SHP77 treated with DMSO at 0.1 percent for 48 hours (cell line): ENCODE measurements around the gene ST3GAL3.

Experiments used
- DNase-seq: peaks from one replicate; lab custom pipeline; 2025; lab: John Stamatoyannopoulos, UW

Gene ST3GAL3

DNA sequence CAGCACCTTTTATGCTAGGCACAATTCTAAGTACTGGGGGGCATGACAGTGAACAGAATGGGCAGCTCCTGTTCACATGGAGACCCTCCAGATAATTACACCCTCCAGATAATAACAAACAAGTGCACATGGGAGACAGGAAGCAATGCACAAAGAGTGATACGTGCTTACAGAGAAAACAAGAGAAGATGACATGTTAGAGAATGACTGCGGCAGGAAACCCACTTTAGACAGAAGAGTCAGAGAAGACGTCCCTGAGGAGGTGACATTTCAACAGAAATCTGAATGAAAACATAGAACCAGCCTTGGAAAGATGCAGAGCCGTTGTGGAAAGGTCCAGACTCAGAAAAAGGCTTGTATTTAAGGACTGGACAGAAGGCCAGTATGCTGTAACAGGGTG is 171.5 kb downstream of the ST3GAL3 start:
- DNase-seq = no peak

DNA sequence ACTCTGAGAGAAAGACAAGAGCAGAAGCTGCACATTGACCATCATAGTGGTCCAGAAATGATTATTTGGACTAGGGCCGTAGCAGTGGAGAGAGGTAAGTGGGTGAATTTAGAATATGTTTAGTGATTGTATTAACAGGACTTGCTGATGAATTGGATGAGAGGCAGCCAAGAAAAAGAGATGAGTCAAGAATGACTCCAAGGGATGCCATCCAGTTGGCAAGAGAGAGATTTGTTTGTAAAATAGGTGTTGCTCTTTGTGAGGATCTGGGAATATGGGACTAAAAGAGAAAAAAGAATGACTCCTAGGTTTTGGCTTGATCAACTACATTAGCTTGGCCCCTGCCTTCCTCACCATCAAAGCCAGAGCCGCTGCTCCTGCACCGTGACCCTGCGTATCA is 172.1 kb downstream of the ST3GAL3 start:
- DNase-seq = no peak

DNA sequence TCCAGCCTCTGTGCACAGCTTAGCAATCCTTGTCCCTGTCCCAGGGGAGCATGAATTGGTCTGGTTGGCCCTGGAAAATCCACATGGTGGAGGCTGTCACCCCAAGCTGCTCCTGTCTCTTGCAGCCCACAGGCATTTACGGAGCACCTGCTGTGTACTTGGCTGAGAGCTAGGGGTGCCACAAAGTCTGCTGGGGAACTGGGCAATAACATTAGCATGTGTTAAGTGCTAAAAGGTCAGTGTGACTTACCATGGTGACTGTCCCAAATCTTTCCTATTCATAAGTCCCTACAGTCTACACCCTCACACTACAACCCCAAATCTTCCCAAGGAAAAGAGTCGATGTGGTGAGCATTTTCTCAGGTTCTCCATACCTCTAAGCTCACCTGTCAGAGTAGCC is 172.7 kb downstream of the ST3GAL3 start:
- DNase-seq = no peak

DNA sequence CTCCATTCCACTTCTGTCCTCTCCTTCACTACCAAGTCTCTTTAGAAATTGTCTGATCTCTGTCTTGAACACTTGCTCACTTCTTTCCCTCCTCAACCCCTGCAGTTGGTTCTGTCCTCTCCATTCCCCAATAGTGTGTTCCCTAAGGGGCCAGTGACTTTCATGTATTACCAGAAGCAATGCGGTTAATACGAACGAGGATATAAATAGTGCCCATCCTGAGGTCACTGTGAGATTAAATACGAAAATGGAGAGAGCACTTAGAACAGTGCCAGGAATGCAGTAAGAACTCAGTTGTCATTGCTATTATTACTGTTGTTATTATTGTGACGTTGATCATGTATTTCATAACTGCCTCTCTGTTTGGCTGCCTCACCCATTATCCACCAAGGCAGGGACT is 173.3 kb downstream of the ST3GAL3 start:
- DNase-seq = no peak

DNA sequence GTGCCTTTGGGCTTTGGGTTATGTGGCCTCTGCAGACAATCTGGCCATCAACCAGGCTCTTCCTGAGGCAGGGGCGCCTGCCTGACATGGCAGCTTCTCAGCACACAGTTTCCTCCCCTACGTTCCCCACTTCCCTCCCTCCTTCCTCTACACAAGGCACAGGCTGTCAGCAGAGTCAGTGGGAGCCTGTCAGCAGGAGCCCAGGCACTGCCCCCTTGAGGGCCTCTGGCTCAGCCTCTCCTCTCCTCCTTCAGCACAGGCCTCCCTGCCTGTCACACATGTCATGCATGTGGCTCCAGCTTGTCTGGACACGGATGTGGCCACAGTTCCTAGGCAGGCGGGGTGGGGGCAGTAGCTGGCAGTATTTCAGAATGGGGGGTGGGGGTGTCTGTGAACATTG is 174.1 kb downstream of the ST3GAL3 start:
- DNase-seq = no peak

DNA sequence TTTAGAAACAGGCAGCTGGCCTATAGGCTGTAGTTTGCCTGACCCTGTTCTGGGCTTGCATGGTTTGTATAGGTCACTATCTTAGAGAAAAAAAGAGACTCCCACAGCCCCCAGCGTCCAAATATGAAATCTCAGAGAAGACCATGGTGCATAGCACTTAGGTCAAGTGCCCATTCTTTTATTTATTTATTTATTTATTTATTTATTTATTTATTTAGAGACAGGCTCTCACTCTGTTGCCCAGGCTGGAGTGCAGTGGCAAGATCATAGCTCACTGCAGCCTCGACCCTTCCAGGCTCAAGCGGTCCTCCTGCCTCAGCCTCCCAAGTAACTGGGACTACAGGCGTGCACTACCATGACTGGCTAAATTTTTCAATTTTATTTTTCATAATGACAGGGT is 175.4 kb downstream of the ST3GAL3 start:
- no peak for DNase-seq

DNA sequence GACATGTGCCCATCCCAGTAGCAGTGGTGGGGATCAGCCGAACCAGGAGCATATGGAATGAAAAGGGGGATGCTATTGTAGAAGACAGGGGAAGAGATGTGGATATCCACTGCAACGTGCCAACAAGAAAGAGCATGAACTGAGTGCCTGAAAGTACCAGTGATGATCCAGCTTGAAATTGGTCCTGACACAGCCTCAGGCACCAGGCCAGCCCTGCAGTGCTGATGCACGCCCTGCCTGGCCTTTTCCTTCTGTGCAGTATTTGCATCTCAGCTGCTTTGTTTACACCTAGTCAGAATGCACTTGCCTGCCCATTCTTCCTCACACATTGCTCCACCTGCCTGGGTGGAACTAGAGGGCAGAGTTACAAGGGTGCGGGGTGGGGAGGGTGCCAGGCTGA is 176.0 kb downstream of the ST3GAL3 start:
- no peak for DNase-seq

DNA sequence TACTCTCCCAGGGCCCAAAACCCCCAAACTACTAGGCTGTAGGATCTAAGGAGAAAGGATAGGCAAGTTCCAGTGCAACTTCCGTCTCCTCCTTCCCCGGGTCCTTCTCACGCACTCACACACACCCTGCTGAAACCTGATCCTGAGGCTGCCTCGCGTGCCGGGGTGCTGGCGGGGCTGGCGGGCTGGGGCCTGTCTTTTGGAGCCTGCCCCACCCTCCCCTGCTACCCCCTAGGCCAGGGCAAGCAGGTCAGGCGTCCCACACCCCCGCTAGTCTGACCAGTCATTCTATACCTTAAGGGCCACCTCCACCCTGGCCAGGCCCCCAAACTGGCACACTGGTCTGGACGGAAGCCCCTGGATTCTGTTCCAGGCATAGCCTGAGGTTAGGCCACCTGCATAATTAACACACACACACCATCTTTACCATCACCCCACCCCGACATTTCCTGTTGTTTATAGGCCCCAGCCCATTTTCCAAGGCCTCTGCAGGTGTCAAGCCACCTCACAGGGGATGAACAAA is 178.0 kb downstream of the ST3GAL3 start:
- no peak for DNase-seq

DNA sequence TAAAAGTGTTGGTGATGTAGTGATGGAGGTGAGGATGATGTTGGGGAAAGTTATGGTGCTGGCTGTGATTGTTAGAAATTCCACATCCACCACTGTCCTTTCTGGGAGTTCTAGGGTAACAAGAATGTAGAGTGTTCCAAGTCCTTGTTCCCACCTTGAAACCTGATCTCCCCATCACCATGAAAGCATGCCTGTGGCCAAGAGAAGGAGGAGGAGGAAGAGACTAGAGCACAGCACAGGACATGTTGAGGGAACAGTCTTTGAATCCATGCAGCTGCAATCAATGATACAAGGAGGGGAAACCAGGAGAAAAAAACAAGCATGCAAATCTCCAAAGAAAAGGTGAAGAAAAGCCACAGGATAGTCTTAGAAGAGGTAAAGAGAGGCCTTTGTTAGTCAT is 180.4 kb downstream of the ST3GAL3 start:
- no peak for DNase-seq

DNA sequence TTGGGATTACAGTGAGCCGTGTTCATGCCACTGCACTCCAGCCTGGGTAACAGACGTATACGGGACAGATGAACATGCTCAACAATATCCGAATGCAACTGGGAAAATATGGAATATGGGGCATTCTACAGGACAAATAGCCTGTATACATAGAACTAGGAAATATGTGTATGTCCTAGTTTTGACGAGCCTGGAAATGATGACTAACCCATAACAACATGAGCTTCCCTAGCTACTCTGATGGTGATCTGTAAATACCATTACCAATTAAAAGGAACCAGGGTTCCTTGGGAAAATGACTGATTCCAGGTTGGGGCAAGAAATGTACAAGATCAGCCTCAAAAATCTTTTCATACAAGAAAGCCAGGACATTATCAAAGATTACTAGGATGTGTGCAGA is 183.5 kb downstream of the ST3GAL3 start:
- no peak for DNase-seq

DNA sequence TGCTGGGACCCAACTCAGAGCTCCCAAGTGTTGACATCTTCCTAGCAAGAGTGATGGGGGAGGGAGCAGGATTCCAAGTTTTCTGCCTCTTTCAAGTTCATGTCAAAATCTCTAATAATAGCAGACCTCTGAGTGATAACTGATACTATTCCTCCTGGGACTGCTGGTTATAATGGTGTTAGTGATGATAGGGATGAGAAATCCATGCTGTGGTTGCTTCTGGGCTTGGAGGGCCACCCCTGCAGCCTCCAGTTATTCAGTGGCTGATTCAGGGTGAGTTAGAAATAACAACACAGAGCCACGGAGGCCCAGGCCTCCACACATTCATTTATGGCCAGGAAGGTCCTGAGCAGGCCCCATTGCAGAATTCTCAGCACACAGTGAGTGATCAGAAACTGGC is 185.7 kb downstream of the ST3GAL3 start:
- DNase-seq = no peak

DNA sequence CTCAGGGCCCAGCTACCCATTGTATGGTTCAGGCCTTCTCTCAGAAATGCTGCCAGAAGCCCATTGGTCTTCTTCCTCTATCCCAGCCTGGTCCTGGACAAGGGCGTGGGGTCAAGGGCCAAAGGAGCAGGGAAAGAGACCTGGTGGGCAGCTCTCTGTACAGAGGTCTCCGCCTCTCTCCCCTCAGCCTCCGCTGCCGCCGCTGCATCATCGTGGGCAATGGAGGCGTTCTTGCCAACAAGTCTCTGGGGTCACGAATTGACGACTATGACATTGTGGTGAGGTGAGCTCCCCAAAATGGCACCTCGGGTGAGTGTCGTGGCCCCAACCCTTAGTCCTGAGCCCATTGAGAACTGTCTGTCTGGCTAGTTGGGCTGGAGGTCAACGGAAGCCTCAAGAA is 191.6 kb downstream of the ST3GAL3 start:
- no peak for DNase-seq

DNA sequence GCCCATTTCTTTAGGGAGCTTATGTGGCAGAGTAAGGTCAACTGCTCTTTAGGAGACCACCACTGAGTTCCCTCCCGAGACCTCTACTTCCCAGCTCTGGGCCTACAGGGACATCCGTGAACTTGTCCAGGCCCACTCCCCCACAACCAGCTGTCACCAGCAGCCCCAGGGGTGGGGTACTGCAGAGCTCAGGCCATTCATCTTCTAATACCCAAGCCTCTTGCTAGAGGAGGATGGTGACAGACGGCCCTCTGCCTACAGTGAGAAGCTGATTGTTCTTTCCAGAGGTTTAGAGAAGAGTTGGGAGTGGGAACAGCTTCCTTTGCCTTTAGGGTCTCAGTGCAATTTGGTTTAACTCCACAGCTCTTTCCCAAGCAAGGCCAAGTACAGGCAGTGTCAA is 193.1 kb downstream of the ST3GAL3 start:
- DNase-seq = no peak

DNA sequence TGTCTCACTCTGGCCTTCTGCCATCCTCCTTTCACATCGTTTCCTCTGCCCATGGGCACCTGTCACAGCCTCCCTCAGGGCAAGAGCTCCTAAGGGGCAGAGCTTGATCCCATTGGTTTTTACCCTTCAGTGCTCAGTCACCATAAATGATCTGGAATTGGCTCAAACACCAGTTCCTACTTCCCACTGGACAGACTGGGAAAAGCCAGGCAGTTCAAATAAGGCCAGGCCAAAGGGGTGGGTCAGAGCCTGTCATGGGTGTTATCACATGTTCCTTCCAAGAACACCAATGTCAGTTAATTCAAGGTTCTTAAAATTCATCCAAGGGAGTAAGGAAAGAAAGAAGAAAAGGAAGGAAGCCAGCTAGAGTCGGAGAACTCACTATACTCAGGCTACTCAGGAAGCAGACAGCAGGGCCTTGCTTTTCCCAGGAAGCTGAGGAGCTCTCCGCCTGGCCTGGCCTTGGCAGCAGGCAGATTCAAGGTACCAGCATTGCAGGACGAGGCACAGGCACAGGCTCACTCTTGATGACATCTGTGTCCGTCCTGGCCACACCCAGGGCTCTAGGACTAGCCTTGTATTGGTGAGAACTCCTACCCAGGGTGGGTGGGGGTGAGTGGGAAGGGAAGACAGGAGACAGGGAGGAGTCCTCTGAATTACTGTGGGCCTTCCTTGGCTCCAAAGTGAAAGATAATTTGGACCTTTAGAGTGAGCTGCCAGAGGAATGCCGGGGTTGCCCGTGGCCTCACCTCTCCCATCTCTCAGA is 194.0 kb downstream of the ST3GAL3 start:
- no peak for DNase-seq

DNA sequence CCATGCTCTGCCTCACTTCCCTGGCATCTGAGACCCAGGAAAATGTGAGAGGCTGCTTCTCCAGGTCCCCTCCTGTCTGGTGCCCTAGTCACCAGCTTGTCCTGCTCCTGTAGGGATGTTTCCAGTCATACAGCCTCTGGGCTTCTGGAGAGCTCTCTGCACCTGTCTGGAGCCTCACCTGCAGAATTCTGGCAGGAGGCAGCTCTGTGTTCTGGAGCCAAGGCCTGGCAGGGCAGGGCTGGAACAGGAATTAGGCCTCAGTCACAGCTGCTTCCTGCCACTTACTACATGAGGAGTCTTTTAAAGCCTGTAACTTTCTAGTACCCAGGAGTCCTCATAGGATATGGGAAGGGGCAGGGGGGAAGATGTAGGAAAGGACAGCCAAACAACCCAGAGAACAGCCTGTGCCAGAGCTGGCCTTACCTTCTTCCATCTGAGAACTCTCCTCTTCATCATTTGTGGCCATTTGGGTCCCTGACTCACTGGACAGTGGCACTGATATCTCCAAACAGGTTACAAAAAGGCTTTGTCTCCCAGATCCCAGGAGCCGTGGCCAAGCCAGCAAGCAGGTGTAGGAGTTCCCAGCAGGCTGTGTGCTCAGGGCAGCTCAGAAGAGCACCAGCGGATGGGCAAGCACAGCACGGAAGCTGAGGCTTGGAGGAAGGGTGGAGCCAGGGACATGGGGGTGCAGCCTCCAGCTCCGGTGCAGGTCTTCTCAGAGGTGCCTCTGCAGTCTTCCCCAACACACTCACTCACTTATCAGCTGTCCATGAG is 194.9 kb downstream of the ST3GAL3 start:
- DNase-seq = no peak

DNA sequence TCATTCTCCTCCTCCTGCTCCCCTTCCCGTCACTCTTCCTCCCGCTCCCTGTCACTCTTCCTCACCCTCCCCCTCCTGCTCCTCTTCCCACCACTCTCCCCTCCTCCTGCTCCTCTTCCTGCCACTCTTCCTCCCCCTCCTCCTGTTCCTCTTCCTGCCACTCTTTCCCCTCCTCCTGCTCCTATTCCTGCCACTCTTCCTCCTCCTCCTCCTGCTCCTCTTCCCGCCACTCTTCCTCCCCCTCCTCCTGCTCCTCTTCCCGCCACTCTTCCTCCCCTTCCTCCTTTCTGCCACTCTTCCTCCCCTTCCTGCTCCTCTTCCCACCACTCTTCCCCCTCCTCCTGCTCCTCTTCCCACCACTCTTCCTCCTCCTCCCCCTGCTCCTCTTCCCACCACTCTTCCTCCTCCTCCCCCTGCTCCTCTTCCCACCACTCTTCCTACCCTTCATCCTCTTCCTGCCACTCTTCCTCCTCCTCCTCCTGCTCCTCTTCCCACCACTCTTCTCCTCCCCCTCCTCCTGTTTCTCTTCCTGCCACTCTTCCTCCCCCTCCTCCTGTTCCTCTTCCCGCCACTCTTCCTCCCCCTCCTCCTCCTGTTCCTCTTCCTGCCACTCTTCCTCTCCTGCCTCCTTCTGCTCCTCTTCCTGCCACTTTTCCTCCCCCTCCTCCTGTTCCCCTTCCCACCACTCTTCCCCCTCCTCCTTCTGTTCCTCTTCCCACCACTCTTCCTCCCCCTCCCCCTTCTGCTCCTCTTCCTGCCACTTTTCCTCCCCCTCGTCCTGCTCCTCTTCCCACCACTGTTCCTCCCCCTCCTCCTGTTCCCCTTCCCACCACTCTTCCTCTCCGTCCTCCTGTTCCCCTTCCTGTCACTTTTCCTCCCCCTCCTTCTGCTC is 197.6 kb downstream of the ST3GAL3 start:
- DNase-seq = no peak

DNA sequence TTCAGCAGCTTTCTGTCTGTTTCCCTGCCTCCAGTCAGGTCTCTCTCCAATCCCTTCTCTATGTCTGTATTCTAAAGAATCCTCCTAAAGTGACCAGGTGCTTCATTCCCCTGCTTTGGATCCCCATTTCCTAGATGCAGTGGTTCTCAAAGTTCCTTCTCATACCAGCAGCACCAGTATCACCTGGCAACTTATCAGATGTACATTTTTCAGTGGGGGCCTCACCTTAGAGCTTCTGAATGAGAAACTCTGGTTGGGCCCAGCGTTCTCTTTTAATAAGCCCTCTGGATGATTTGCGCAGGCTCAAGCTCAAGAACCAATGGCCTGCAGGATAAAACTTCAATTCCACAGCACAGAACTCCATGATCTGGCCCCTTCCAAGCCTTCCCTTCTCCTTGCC is 200.9 kb downstream of the ST3GAL3 start:
- no peak for DNase-seq

DNA sequence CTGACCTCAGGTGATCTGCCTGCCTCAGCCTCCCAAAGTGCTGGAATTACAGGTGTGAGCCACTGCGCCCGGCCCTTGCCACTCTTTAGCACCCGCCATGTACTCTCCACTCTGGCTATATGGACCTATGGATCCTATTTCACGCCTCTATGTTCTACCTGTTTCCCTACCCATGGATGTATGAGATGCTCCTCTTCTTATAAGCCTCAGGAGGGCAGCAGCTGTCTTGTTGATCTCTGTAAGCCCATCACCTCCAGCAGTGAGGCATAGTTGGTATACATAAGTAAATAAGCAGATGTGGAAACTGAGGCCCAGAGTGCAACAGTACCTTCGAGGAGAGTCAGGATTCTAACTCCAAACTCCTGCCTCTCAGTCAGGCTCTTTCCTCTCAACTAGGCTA is 201.5 kb downstream of the ST3GAL3 start:
- DNase-seq = no peak

DNA sequence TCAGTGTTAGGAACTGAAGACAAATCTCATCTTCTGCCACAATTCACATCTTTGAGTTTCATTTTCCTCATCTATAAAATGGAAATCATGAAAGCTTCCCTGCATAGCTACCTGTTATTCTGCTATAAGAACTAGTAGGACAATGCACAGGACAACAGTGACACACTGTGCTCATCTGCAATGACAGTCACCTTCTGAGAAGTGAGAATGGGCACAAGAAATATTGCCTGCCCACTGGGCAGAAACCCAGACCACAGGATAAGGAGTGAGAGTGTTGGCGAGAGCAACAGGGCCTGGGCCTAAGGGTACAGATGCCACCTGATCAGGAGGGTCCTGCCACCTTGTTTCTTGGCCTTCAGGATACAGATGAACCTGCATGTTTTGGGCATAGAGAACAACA is 203.0 kb downstream of the ST3GAL3 start:
- no peak for DNase-seq

DNA sequence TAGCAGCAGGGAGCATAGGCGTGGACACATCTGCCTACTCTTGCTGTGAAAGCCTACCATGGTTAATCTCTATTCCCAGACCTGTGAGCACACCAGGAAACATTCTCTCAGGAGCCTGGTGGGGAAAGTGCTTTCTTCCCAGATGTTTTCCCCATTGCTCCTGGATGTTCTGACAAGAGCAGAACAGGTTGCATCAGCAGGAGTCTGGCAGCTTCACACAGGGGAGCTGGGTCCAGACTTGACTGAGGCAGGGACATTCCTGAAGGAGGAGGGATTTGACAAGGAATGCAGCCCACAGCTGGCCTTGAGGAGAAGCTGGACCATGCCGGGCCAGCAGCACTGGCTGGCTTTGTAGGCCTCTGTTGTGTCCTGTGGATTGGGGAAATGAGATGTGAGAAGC is 205.3 kb downstream of the ST3GAL3 start:
- DNase-seq = no peak

DNA sequence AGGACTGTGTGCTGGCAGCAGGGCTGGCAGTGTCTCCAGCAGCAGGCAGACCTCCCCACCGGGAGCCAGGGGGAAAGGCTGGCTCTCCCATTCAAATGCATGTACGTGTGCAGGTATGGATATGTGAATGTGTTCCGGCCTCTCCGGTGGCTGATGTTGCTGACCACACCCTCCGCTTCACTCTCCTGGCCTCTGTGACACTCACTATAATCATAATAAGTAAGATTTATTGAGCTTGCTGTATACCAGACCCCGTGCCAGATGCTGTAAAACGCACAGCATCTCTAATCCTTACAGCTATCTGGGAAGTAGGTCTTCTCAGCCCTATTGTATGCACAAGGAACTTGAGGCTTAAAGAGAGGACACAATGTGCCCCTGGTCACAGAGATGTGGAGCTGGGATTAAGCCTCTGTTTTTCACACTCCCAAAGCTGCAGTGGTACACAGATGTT is 205.7 kb downstream of the ST3GAL3 start:
- DNase-seq = no peak

DNA sequence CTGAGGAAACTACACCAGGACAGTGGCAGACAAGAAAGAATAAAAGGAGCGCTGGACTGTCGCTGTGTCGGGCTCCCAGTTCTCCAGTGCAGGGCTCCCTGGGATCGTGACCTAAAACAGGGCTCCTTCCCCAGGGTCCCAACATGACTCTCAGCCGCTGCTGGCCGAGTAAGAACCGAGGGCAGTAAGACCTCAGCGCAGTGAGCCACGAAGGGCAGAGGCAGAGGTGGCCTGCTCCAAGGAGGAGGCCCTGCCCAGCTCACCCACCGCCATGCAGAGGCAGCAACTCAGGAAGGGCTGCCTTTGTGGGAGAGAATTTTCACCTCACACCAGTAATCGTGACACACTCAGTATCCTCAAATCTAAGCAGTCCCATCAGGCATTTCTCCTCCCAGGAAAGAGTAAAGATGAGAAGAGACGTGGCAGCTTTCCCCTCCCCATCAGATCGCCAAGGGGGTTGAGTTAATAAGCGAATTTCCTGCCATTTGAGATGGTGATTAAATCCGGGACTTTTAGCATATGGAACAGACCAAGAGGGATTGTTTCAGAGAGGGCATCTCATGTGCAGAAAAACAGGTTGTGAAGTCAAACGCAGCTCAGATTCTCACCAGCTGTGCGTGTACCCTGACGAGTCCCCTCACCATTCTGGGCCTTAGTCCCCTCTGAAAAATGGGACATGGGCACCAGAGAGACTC is 206.5 kb downstream of the ST3GAL3 start:
- no peak for DNase-seq
